Endothelial cell of umbilical vein (primary cell): ENCODE data around the gene KRTAP12-3. TPM values are rescaled to one million over a fixed set of nuclear protein-coding genes. Genes with fewer than 3 reads are reported as not detected.

Experiments
- BruUV-seq: library from RNA; stranded (reverse); fragments of 400-500 nt; replicated peaks from 2 replicates; lab custom pipeline; 2021; lab: Mats Ljungman, UMichigan
- CTCF ChIA-PET: fragments of 300-600, 350-600 bp; sonication (Branson Sonifier 250); formaldehyde crosslinking; loops from one replicate; lab custom pipeline; 2021; ENCODE audit warnings: antibody characterized with exemption, inconsistent platforms; lab: Charles Lee
- POLR2A ChIA-PET: fragments of 300-600, 350-600 bp; sonication (Branson Sonifier 250); formaldehyde crosslinking; loops from one replicate; lab custom pipeline; 2021; ENCODE audit warnings: antibody characterized with exemption, inconsistent platforms; lab: Charles Lee
- DNase-seq: peaks from one replicate; pipeline ENCODE4 v3.0.0-alpha.2; 2011; ENCODE audit warnings: low read depth, low spot score
- FAIRE-seq: peaks from 2 replicates; lab custom pipeline; 2011; peaks lifted over from hg19 to GRCh38; lab: Jason Lieb, UNC
- H2AFZ ChIP-seq: 2 replicates; pipeline ENCODE4 v1.6.0; 2012; ENCODE audit warnings: low read depth, low read length, control low read depth, inconsistent platforms
- H3K27ac ChIP-seq: 2 replicates; pipeline ENCODE4 v1.5.1; 2011; ENCODE audit warnings: low read depth, mild to moderate bottlenecking, control low read depth, low read length, moderate library complexity; ENCODE audit not compliant: insufficient read depth
- H3K27me3 ChIP-seq, 2 experiments: 2 replicates each; pipeline versions ENCODE4 v1.6.0 to v1.6.1; 2011; ENCODE audit warnings: low read length in 2 of 2, mixed read lengths in 1 of 2; ENCODE audit not compliant: control insufficient read depth in 2 of 2, insufficient read depth in 2 of 2
- H3K36me3 ChIP-seq, 2 experiments: 2 replicates in 1 of 2; 3 replicates in 1 of 2; pipeline ENCODE4 v1.5.1; 2011; ENCODE audit warnings: low read length in 2 of 2, mild to moderate bottlenecking in 1 of 2, moderate library complexity in 1 of 2; ENCODE audit not compliant: control insufficient read depth in 2 of 2, insufficient read depth in 2 of 2; ENCODE audit errors: extremely low read depth in 1 of 2
- H3K4me1 ChIP-seq: 3 replicates; pipeline ENCODE4 v1.5.1; 2011; ENCODE audit warnings: mild to moderate bottlenecking, low read length; ENCODE audit not compliant: control insufficient read depth, insufficient read depth; ENCODE audit errors: extremely low read depth
- H3K4me2 ChIP-seq: 2 replicates; pipeline ENCODE4 v1.6.1; 2011; ENCODE audit warnings: low read length, control low read depth, mixed read lengths; ENCODE audit not compliant: insufficient read depth
- H3K4me3 ChIP-seq, 3 experiments: fragments of 200-600 bp in 1 of 3; sonication (generic), shearing (Covaris generic) in 1 of 3; replicated peaks in 1 of 3; 2 replicates each; pipeline ENCODE4 v1.5.1; 2011 to 2016; ENCODE audit warnings: control low read depth in 3 of 3, low read length in 3 of 3, mild to moderate bottlenecking in 2 of 3, inconsistent platforms in 1 of 3, low read depth in 1 of 3, moderate library complexity in 1 of 3; ENCODE audit not compliant: insufficient read depth in 1 of 3
- H3K79me2 ChIP-seq: 2 replicates; pipeline ENCODE4 v1.6.0; 2012; ENCODE audit warnings: low read length, inconsistent platforms; ENCODE audit not compliant: control insufficient read depth, insufficient read depth
- H3K9ac ChIP-seq: replicated peaks from 2 replicates; pipeline ENCODE3; 2011; ENCODE audit warnings: low read length, control low read depth; ENCODE audit not compliant: insufficient read depth; ENCODE audit errors: extremely low read depth
- H3K9me1 ChIP-seq: replicated peaks from 3 replicates; pipeline ENCODE4 v1.6.0; 2011; ENCODE audit warnings: mild to moderate bottlenecking, low read length; ENCODE audit not compliant: control insufficient read depth, insufficient read depth; ENCODE audit errors: extremely low read depth
- H3K9me3 ChIP-seq: replicated peaks from 2 replicates; pipeline ENCODE4 v1.5.1; 2012; ENCODE audit warnings: low read length, inconsistent platforms; ENCODE audit not compliant: control insufficient read depth, insufficient read depth
- H4K20me1 ChIP-seq: replicated peaks from 2 replicates; pipeline ENCODE3; 2011; ENCODE audit warnings: mild to moderate bottlenecking, low read length; ENCODE audit not compliant: control insufficient read depth, insufficient read depth; ENCODE audit errors: extremely low read depth
- EZH2 ChIP-seq: IDR thresholded peaks from 2 replicates; pipeline ENCODE4 v1.6.1; 2012; ENCODE audit warnings: borderline replicate concordance, low read depth, mild to moderate bottlenecking, moderate library complexity, low read length, inconsistent platforms; ENCODE audit not compliant: severe bottlenecking
- FOS ChIP-seq: IDR thresholded peaks from 2 replicates; pipeline ENCODE4 v1.6.1; 2011; ENCODE audit warnings: mild to moderate bottlenecking, low read length, moderate library complexity, borderline replicate concordance; ENCODE audit not compliant: insufficient read depth
- GATA2 ChIP-seq: IDR thresholded peaks from 2 replicates; pipeline ENCODE4 v1.7.0; 2011; ENCODE audit warnings: low read depth, mild to moderate bottlenecking, moderate library complexity, mixed read lengths, low read length; ENCODE audit not compliant: insufficient read length, insufficient read depth
- JUN ChIP-seq: IDR thresholded peaks from 2 replicates; pipeline ENCODE4 v1.6.1; 2011; ENCODE audit warnings: borderline replicate concordance, low read depth; ENCODE audit not compliant: insufficient read length, insufficient read depth
- MYC ChIP-seq: IDR thresholded peaks from one replicate; pipeline ENCODE4 v1.6.1; 2011; ENCODE audit warnings: mild to moderate bottlenecking, low read depth, low read length
- POLR2A ChIP-seq: IDR thresholded peaks from 2 replicates; pipeline ENCODE4 v1.6.1; 2012; ENCODE audit warnings: low read depth, mild to moderate bottlenecking, control low read depth, low read length
- POLR2AphosphoS5 ChIP-seq: IDR thresholded peaks from 2 replicates; pipeline ENCODE4 v1.6.1; 2012; ENCODE audit warnings: low read depth, mild to moderate bottlenecking, control low read depth, low read length, moderate library complexity; ENCODE audit not compliant: insufficient read depth
- dilution Hi-C: fragments of 300-500 bp; cut with MboI; formaldehyde crosslinking; loops from one replicate; pipeline ENCODE4 v1.15.0; 2019; ENCODE audit warnings: low sequenced_read_pairs; ENCODE audit not compliant: extremely low pct_ligation_motif_present
- intact Hi-C: fragments of 100-400 bp; cut with micrococcal nuclease; formaldehyde crosslinking; loops from one replicate; pipeline ENCODE4 v1.10.0; 2022
- polyA plus RNA-seq, 4 experiments: library from polyadenylated mRNA; depleted of rRNA in 3 of 4; stranded (reverse) in 3 of 4; unstranded in 1 of 4; fragments of >200 nt; gene quantifications; 2 replicates each; pipeline versions ENCODE4 v1.2.1 to v1.2.3, GENCODE V29; 2011 to 2012; ENCODE audit warnings: missing spikeins in 1 of 4
- total RNA-seq: library from RNA; stranded (reverse); gene quantifications from 2 replicates; pipeline ENCODE4 v1.2.3, GENCODE V29; 2021
- TF ChIP-seq, protein P1 (sequence below), 2 donors: IDR thresholded peaks; 1 replicate in 1 of 2; 2 replicates in 1 of 2; pipeline ENCODE4 v1.5.1; 2011; ENCODE audit warnings: low read length in 2 of 2, mild to moderate bottlenecking in 2 of 2, moderate library complexity in 2 of 2, control low read depth in 1 of 2, inconsistent platforms in 1 of 2, low read depth in 1 of 2; ENCODE audit not compliant: insufficient read depth in 1 of 2; ENCODE audit errors: extremely low read depth in 1 of 2
- TF ChIP-seq, protein P2 (sequence below): IDR thresholded peaks from 2 replicates; pipeline ENCODE4 v1.6.1; 2011; ENCODE audit not compliant: insufficient read depth, insufficient read length

Gene KRTAP12-3
- total and polyA plus RNA-seq, 2 donors (not counting 3 experiments of a cell fraction or from before 2014, with no cell fraction given) = not detected

DNA sequence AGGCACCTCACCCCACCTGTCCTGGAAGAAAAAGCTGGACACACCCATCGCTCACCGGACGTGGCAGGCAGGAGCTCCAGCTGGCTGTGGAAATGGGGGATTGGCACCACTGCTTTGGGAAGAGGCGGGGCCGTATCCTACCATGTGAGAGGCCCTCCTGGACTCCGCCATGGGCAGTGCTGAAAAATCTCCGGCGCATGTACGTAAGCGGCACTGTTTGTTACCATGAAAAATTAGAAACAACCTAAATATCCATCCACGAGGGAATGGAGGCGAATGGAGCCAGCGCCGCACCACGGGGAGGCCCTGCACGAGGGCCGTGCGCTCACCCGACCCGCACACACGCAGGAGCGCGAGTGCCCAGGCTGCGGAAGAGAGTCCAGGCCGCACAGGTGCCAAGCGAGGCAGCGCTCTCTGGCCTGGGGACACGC lies 42.8 kb upstream of the KRTAP12-3 start:
- Histone ChIP-seq H3K27me3 (no peaks in the 10 kb centered on the region), H3K79me2 (no peaks in the 10 kb centered on the region), H4K20me1 (no peaks in the 10 kb centered on the region)

More for the DNA sequence above, 42.8 kb upstream of the KRTAP12-3 start:
- POLR2A ChIA-PET = no interaction called here
- H3K27ac ChIP-seq = no peak overlapping the region
- dilution Hi-C loops (no loop called here), intact Hi-C loops (no loop called here)
- H3K36me3 ChIP-seq = no peaks in the 10 kb centered on the region
- H3K4me2 ChIP-seq = no peak overlapping the region
- no TSS peak for BruUV-seq
- FAIRE-seq = no peak
- H3K9ac ChIP-seq = no peak overlapping the region
- no peaks in the 10 kb centered on the region for H3K4me1 ChIP-seq
- DNase-seq = no peak
- no peaks in the 10 kb centered on the region for H3K9me1 ChIP-seq
- H3K4me3 ChIP-seq = no peak overlapping the region
- peaks cover 5% of the 10 kb centered on the region for H3K9me3 ChIP-seq
- TF ChIP-seq, protein P1, sequence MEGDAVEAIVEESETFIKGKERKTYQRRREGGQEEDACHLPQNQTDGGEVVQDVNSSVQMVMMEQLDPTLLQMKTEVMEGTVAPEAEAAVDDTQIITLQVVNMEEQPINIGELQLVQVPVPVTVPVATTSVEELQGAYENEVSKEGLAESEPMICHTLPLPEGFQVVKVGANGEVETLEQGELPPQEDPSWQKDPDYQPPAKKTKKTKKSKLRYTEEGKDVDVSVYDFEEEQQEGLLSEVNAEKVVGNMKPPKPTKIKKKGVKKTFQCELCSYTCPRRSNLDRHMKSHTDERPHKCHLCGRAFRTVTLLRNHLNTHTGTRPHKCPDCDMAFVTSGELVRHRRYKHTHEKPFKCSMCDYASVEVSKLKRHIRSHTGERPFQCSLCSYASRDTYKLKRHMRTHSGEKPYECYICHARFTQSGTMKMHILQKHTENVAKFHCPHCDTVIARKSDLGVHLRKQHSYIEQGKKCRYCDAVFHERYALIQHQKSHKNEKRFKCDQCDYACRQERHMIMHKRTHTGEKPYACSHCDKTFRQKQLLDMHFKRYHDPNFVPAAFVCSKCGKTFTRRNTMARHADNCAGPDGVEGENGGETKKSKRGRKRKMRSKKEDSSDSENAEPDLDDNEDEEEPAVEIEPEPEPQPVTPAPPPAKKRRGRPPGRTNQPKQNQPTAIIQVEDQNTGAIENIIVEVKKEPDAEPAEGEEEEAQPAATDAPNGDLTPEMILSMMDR (IDR thresholded peaks at IDR 0.05; ENCODE audit: extremely low read depth in 1 of 2, insufficient read depth in 1 of 2, low read depth in 1 of 2, low read length in 2 of 2) = no peak
- TF ChIP-seq POLR2AphosphoS5 = no peak
- TF ChIP-seq, protein P2, sequence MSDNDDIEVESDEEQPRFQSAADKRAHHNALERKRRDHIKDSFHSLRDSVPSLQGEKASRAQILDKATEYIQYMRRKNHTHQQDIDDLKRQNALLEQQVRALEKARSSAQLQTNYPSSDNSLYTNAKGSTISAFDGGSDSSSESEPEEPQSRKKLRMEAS = no peak
- TF ChIP-seq EZH2 = no peak
- TF ChIP-seq JUN = no peak
- TF ChIP-seq POLR2A = no peak
- no peak for TF ChIP-seq MYC
- TF ChIP-seq FOS = no peak
- no peak for TF ChIP-seq GATA2
- CTCF ChIA-PET = no interaction called here
- no peak overlapping the region for H2AFZ ChIP-seq
